Testis (tissue), 3 donors: ENCODE measurements around the gene GBF1. TPM values are rescaled to one million over a fixed set of nuclear protein-coding genes. Genes with fewer than 3 reads are reported as not detected.

Source experiments
- DNase-seq: peaks from one replicate; pipeline ENCODE4 v3.0.0-alpha.2; 2019
- H3K27ac ChIP-seq, 2 donors: fragments of 200-600 bp; sonication (generic); one replicate each; pipeline ENCODE4 v1.5.1; 2019
- H3K27me3 ChIP-seq: fragments of 200-600 bp; sonication (generic); one replicate; pipeline ENCODE4 v1.5.1; 2019
- H3K36me3 ChIP-seq: fragments of 200-600 bp; sonication (generic); one replicate; pipeline ENCODE4 v1.5.1; 2017; ENCODE audit warnings: low read depth; ENCODE audit errors: missing control alignments
- H3K4me1 ChIP-seq: fragments of 200-600 bp; sonication (generic); one replicate; pipeline ENCODE4 v1.5.1; 2019
- H3K4me3 ChIP-seq, 2 donors: fragments of 200-600 bp; sonication (generic); one replicate each; pipeline ENCODE4 v1.5.1; 2017 to 2019
- H3K9me3 ChIP-seq: fragments of 200-600 bp; sonication (generic); one replicate; pipeline ENCODE4 v1.5.1; 2017
- CTCF ChIP-seq, 3 experiments: fragments of 450-650 bp in 2 of 3; fragments of 200-600 bp in 1 of 3; sonication (generic) in 1 of 3; IDR thresholded peaks; one replicate each; pipeline ENCODE4 v1.5.1; 2016 to 2019; ENCODE audit warnings: antibody characterized with exemption in 3 of 3, mild to moderate bottlenecking in 2 of 3, moderate library complexity in 1 of 3
- POLR2A ChIP-seq: fragments of 450-650 bp; IDR thresholded peaks from one replicate; pipeline ENCODE4 v1.6.1; 2017; ENCODE audit warnings: antibody characterized with exemption, mild to moderate bottlenecking, moderate library complexity
- WGBS, 2 donors: methylation state at CpG; one replicate each; pipeline ENCODE4 v1.1.5; 2018; 5-methylcytosine and 5-hydroxymethylcytosine counted together
- intact Hi-C: fragments of 100-400 bp; cut with DNase I; formaldehyde crosslinking; loops from one replicate; pipeline ENCODE4 v1.15.1; 2023; ENCODE audit warnings: low total_unique reads
- polyA plus RNA-seq: library from polyadenylated mRNA; stranded (reverse); fragments of 350-450 nt; fragmentation: Illumina TruSeq; extraction: RNeasy Lipid Tissue Mini Kit (QIAGEN cat#74804); gene quantifications from one replicate; pipeline ENCODE4 v1.2.3, GENCODE V29; 2014; ENCODE audit warnings: low read depth, low replicate concordance; ENCODE audit not compliant: insufficient read depth
- total RNA-seq, 2 donors: library from RNA; depleted of rRNA; stranded (reverse); fragments of >200 nt; gene quantifications; one replicate each; pipeline ENCODE4 v1.2.3, GENCODE V29; 2016

Gene GBF1
- total and polyA plus RNA-seq, 3 donors from 2014 or later: 58.2 to 76.4 (median 72.1) TPM

GRCh38 chr10:102261842-102262241, 16.5 kb downstream of the GBF1 start:
- intact Hi-C loops: no loop called here
- DNase-seq: no peak
- WGBS, 2 donors: 76 to 78% methylated on average over 6 of the region's 6 CpGs

DNA sequence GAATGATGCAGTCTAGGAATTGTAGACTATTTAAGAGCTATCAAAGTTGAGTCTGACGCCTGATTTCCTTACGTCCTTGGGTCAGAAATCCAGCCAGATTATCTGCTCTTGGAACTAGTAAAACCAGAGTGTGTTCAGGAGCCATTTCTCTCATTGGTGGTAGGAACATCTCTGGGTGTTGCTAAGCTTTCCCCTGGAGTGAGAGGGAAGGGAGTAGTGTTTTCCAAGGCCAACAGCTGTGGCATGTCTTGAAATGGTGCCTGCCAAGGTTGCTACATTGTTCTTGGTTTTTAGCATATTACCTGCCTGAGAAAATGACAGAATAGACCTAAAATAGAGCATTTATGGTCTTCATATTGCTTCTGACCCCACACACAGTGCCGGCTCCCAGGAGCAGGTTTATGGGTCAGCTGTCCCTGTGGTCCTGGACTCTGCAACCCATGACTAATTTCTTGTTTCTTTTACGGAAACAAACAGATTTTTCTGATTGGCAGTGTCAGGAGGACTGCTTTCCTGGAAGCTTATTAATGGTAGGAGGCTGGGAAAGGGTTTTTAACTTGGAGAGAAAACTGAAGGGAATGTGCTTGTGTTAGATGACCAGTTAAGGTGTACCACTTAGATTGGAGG, 17.5 kb downstream of the GBF1 start:
- TF ChIP-seq CTCF (IDR thresholded peaks at IDR 0.05): no peak
- TF ChIP-seq POLR2A: no peak
- H3K27ac ChIP-seq: no peak overlapping the region
- 42 to 71% methylated on average over 4 of the region's 4 CpGs for WGBS, 2 donors

More at GRCh38 chr10:102261842-102262241, 16.5 kb downstream of the GBF1 start:
- Histone ChIP-seq H3K27me3 (no peaks in the 10 kb centered on the region), H3K4me3 (no peak overlapping the region), H3K4me1 (peaks cover 13% of the 10 kb centered on the region), H3K27ac (no peak overlapping the region), H3K36me3 (no peaks in the 10 kb centered on the region), H3K9me3 (no peaks in the 10 kb centered on the region)
- TF ChIP-seq POLR2A (no peak), CTCF (IDR thresholded peaks at IDR 0.05) (no peak)

DNA sequence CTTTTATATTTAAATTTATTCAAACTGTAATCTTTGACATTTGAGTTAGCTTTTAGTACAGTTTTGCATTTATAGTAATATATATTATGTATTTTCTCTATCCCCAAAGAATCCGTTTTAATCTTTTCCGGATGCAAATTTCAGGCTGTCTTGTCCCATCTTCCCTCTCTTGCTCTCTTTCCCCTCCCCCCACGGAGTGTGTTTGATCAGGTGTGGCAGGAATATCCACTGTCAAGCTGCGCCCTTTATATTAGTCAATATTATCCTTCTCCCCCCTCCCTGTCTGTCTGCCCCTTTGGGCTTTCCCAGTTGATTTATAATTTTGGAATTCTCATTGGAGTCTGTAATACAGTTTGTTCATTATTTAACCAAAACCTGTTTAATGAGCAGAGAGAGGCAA, 19.0 kb downstream of the GBF1 start:
- TF ChIP-seq CTCF (IDR thresholded peaks at IDR 0.05) (no peak), POLR2A (no peak)
- no peak overlapping the region for H3K27ac ChIP-seq
- no peaks in the 10 kb centered on the region for H3K27me3 ChIP-seq
- DNase-seq: no peak
- H3K4me1 ChIP-seq: peaks cover 25% of the 10 kb centered on the region
- H3K4me3 ChIP-seq: no peak overlapping the region
- no peaks in the 10 kb centered on the region for H3K9me3 ChIP-seq
- H3K36me3 ChIP-seq: no peaks in the 10 kb centered on the region
- 92 to 93% methylated on average over 4 of the region's 4 CpGs for WGBS, 2 donors
- intact Hi-C loops: no loop called here

More for the DNA sequence above, 17.5 kb downstream of the GBF1 start:
- Histone ChIP-seq H3K4me1 (peaks cover 16% of the 10 kb centered on the region), H3K36me3 (no peaks in the 10 kb centered on the region), H3K27me3 (no peaks in the 10 kb centered on the region), H3K9me3 (no peaks in the 10 kb centered on the region), H3K4me3 (no peak overlapping the region)
- DNase-seq: no peak
- intact Hi-C loops: no loop called here

DNA sequence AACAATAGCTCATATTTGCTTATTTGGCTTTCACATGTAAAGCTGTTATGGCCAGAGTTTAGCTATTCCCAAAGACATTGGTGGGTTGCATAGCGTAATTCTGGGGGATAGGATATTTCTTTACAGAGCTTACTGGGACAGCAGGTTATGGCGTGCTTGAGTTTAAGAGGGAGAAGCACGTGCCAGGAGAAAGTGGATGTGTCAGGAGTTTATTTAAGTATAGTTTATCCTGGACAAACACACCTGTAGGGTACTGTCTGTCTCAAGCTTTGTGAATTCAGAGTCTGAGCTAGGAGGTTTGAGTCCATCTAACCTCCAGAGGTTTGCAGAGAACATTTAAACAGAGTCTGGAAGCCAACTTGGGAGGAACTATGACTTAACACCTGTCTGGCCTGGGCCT, 21.3 kb downstream of the GBF1 start:
- H3K4me3 ChIP-seq: no peak overlapping the region
- DNase-seq: no peak
- H3K27ac ChIP-seq: no peak overlapping the region
- no peaks in the 10 kb centered on the region for H3K27me3 ChIP-seq
- H3K4me1 ChIP-seq: peaks cover 25% of the 10 kb centered on the region
- H3K36me3 ChIP-seq: no peaks in the 10 kb centered on the region
- TF ChIP-seq POLR2A (no peak), CTCF (IDR thresholded peaks at IDR 0.05) (no peak)
- H3K9me3 ChIP-seq: no peaks in the 10 kb centered on the region
- 94% methylated on average over 3 of the region's 3 CpGs for WGBS, 2 donors
- intact Hi-C loops: no loop called here

DNA sequence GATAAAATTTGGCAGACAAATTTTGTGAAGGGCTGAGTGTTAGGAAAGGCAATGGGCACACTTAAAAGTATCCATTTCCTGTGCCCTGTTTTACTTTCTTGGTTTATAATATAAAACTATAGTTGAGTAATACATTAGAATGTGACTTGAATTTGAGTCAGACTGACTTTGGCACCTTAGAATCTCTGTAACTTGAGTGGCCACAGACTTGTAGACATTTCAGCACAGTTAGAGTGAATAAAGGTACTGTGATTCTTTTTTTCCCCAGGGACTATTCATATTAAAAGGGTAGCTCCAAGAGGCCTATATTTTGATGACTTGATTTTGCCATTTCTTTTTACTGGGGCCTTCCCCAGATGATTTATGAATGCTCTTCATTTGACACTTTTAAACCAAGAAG, 22.4 kb downstream of the GBF1 start:
- TF ChIP-seq POLR2A (no peak), CTCF (IDR thresholded peaks at IDR 0.05) (no peak)
- no peak for DNase-seq
- Histone ChIP-seq H3K36me3 (no peaks in the 10 kb centered on the region), H3K27me3 (no peaks in the 10 kb centered on the region), H3K4me1 (peaks cover 16% of the 10 kb centered on the region), H3K27ac (no peak overlapping the region), H3K9me3 (no peaks in the 10 kb centered on the region), H3K4me3 (no peak overlapping the region)
- intact Hi-C loops: no loop called here
